Kidney epithelial cell (primary cell): ENCODE data around the gene NRARP. TPM values are rescaled to one million over a fixed set of nuclear protein-coding genes. Genes with fewer than 3 reads are reported as not detected.

Experiments used
- DNase-seq: peaks from one replicate; pipeline ENCODE4 v3.0.0-alpha.2; 2010; ENCODE audit warnings: low read depth
- H3K27me3 ChIP-seq: 2 replicates; pipeline ENCODE4 v1.6.0; 2011; ENCODE audit warnings: low read length; ENCODE audit not compliant: control insufficient read depth, insufficient read depth
- H3K36me3 ChIP-seq: 2 replicates; pipeline ENCODE4 v1.5.1; 2011; ENCODE audit warnings: low read length; ENCODE audit not compliant: control insufficient read depth, insufficient read depth
- H3K4me3 ChIP-seq: 2 replicates; pipeline ENCODE4 v1.5.1; 2011; ENCODE audit warnings: low read depth, mild to moderate bottlenecking, control low read depth, low read length
- total RNA-seq: library from RNA; depleted of rRNA; stranded (reverse); fragments of >200 nt; gene quantifications from 2 replicates; pipeline ENCODE4 v1.2.3, GENCODE V29; 2015
- TF ChIP-seq, protein P1 (sequence below): IDR thresholded peaks from 2 replicates; pipeline ENCODE4 v1.5.1; 2011; ENCODE audit warnings: mild to moderate bottlenecking, moderate library complexity, low read length, control low read depth, inconsistent platforms; ENCODE audit not compliant: insufficient read depth, poor library complexity, severe bottlenecking

Gene NRARP
- total RNA-seq, 1 donor from 2014 or later, result 8.4 TPM

DNA sequence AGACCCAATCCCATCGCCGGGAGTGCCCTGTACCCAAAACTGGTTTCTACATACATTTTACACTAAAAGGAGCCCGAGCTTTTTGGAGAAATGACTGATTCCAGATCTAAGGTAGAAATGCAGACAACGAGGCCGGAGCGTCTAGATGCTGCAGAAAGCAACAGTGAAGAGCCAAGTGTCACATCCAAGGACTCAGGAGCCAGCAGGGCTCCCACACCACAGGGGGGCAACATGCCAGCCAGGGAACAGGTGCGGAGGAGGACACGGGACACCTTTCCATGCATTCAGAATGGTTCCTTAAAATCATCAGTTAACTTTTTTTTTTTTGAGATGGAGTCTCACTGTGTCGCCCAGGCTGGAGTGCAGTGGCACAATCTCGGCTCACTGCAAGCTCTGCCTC lies 23.1 kb upstream of the NRARP start:
- DNase-seq, result no peak
- H3K27me3 ChIP-seq, result no peaks in the 10 kb centered on the region
- no peak overlapping the region for H3K4me3 ChIP-seq
- TF ChIP-seq, protein P1, sequence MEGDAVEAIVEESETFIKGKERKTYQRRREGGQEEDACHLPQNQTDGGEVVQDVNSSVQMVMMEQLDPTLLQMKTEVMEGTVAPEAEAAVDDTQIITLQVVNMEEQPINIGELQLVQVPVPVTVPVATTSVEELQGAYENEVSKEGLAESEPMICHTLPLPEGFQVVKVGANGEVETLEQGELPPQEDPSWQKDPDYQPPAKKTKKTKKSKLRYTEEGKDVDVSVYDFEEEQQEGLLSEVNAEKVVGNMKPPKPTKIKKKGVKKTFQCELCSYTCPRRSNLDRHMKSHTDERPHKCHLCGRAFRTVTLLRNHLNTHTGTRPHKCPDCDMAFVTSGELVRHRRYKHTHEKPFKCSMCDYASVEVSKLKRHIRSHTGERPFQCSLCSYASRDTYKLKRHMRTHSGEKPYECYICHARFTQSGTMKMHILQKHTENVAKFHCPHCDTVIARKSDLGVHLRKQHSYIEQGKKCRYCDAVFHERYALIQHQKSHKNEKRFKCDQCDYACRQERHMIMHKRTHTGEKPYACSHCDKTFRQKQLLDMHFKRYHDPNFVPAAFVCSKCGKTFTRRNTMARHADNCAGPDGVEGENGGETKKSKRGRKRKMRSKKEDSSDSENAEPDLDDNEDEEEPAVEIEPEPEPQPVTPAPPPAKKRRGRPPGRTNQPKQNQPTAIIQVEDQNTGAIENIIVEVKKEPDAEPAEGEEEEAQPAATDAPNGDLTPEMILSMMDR, result no peak
- no peaks in the 10 kb centered on the region for H3K36me3 ChIP-seq

DNA sequence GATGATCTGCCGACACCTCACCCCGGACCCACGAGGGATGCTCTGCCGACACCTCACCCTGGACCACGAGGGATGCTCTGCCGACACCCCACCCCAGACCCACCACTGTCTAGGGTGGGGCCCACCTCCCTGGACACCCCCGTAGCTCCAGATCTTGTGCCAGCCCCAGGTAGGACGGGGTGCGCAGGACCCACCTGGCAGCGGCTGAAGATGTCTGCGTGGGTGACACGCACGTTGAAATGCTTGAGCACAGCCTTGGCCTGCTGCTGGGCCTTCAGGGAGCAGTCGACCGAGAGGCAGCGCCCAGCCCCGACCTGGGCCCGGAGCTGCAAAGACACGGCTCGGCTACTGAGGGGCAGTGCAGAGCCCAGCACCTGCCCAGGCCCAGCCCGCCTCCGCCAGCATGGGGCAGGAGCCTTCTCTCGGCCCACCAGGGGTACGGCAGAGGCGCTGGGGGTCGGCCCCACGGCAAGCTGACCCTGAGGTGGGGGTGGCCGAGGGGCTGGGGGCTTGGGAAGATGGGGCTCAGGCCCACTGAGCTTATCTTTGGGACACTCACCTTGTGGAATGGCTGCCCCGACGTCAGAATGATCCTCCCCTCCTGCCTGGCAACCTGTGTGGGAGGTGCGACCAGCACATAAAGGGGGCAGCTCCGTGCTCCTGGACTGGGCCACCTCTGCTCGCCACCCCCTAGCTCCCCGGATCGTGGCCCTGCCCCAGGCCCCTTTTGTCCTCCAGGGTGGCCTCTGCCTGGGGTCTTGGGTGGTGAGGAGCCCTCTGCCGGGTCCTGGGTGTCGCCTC lies 21.7 kb upstream of the NRARP start:
- Histone ChIP-seq H3K36me3 (no peaks in the 10 kb centered on the region), H3K4me3 (no peak overlapping the region), H3K27me3 (no peaks in the 10 kb centered on the region)
- TF ChIP-seq, protein P1, result no peak
- no peak for DNase-seq

DNA sequence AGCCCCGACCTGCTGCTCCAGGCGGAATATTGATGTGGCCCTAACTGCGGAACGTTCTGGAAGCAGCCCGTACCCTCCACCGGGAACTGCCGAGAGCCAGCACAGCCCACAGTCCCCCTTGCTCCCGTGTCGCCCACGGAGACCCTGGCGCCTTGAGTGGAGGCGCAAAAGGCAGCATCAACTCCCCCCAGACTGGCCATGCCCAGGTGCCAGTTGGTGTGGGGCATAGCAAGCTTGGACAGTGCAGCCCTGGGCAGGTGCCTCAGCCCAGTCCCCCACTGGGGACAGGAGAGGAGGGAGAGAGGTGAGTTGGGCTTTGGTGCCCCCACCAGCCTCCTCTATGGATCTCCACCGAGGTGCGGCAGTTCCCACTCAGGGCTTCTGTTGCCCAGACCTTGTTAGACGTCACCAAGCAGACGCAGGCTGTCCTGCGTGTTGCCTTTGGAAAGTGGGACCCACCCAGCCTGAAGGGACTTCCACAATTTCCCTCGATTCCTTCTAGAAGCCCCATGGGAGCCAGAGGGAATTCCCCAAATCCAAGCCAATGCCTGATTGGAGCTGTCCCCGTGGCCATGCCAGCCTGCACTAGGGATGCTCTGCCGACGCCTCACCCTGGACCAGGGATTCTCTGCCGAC lies 19.8 kb upstream of the NRARP start:
- no peak for DNase-seq
- no peaks in the 10 kb centered on the region for H3K36me3 ChIP-seq

DNA sequence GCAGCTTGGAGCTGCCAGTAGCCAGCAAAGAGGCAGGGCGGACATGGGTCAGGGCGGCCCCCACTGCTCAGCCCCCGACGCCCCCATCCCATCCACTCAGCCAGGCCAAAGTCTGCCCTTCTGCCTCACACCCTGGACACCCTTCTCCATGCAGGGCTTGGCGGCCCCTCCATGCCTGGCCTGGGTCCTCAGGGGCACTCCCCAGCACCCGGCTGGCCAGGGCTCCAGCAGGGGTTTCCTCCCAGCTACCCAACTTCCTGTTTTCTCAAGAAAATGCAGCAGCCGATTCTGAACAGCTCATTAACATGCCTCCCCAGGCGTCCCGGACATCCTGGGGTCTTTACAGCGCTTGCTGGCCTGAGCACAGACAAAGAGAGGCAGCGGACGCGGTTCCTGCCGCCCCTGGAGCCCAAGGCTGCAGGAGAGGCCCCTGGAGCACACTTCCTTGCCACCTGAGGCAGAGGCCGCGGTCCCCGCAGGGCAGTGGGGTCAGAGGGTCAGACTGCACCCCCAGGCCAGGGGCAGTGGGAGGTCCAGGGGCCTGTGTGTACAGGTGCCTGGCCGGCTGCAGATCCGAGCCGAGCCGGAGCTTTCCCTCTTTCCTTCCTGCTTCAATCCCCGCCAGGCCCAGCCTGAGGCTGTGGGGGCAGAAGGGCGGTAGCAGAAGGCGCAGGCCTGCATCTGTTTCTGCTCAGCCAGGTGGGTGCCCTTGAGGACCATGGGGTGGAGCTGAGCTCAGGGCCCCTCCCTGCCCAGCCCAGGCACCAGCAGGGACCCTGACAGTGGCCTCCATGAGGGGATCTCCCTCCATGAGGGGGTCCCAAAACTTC lies 18.7 kb upstream of the NRARP start:
- no peak for DNase-seq
- TF ChIP-seq, protein P1, result no peak
- Histone ChIP-seq H3K27me3 (peaks cover 10% of the 10 kb centered on the region), H3K4me3 (no peak overlapping the region), H3K36me3 (no peaks in the 10 kb centered on the region)

More for the DNA sequence above, 19.8 kb upstream of the NRARP start:
- Histone ChIP-seq H3K27me3 (peaks cover 4% of the 10 kb centered on the region), H3K4me3 (no peak overlapping the region)
- TF ChIP-seq, protein P1, result no peak

DNA sequence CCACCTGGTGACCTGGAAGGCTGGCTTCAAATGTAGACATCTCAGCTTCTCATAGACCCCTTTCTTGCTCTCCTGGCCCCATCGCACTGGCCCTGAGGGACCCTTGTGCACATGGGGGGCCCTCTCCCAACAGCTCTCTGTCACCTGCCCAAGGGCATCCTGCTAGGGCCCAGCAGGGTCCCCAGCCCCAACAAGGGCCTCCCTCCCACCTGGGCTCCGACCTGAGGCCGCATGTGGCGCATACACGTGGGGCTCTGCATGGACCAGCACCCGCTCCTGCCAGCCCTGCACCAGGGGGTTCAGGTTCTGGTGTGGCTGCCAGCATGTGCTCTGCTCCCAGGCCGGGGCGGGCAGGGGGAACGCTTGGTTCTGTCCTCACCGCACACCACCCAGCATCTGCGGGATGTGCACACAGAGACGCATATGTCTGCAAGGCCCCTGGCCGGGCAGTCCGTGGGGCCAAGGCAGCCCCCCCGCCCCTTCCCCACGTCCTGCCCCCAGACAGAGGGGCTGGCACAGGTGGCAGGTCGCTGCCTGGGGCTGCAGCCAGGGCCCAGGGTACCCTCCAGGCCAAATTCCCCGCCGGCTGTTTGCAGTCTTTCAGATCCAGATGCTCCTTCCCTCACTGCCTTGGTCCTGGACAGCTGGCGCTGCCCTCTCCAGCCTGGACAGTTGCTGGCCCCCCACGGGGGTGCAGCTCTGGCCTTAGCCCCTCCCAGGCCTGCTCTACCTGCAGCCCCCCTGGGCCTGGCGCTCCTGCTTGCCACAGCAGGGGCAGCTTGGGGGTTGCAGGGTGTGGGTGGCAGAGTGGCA lies 17.9 kb upstream of the NRARP start:
- peaks cover 15% of the 10 kb centered on the region for H3K27me3 ChIP-seq
- TF ChIP-seq, protein P1, result no peak
- no peak overlapping the region for H3K4me3 ChIP-seq
- DNase-seq, result no peak
- no peaks in the 10 kb centered on the region for H3K36me3 ChIP-seq
